Osteoblast (primary cell): ENCODE data around the gene RIN3. TPM values are rescaled to one million over a fixed set of nuclear protein-coding genes. Genes with fewer than 3 reads are reported as not detected.
A peak's percentile ranks its signal among the peaks of the same experiment; 100 is the strongest.

Experiments
- DNase-seq: peaks from one replicate; pipeline ENCODE4 v3.0.0; 2011; ENCODE audit warnings: low spot score, mixed read lengths; ENCODE audit not compliant: insufficient read length; ENCODE audit errors: missing footprints
- H2AFZ ChIP-seq: 2 replicates; pipeline ENCODE4 v1.6.0; 2011; ENCODE audit warnings: mild to moderate bottlenecking, low read length
- H3K27ac ChIP-seq: 2 replicates; pipeline ENCODE4 v1.5.1; 2011; ENCODE audit warnings: mild to moderate bottlenecking, low read depth, low read length, moderate library complexity
- H3K27me3 ChIP-seq: 2 replicates; pipeline ENCODE4 v1.6.0; 2012; ENCODE audit warnings: mild to moderate bottlenecking, control low read depth, inconsistent platforms, low read length, moderate library complexity; ENCODE audit not compliant: insufficient read depth
- H3K36me3 ChIP-seq: 2 replicates; pipeline ENCODE4 v1.5.1; 2011; ENCODE audit warnings: mild to moderate bottlenecking, low read length, control low read depth, moderate library complexity; ENCODE audit not compliant: insufficient read depth
- H3K4me1 ChIP-seq: 2 replicates; pipeline ENCODE4 v1.5.1; 2011; ENCODE audit warnings: mild to moderate bottlenecking, low read length, control low read depth, moderate library complexity; ENCODE audit not compliant: insufficient read depth
- H3K4me2 ChIP-seq: 2 replicates; pipeline ENCODE4 v1.6.0; 2011; ENCODE audit warnings: mild to moderate bottlenecking, low read length; ENCODE audit not compliant: insufficient read depth
- H3K4me3 ChIP-seq: fragments of 200-600 bp; sonication (generic); 3 replicates; pipeline ENCODE4 v1.5.1; 2012; ENCODE audit warnings: mild to moderate bottlenecking, low read length, inconsistent platforms; ENCODE audit not compliant: insufficient read depth
- H3K79me2 ChIP-seq: 2 replicates; pipeline ENCODE4 v1.6.0; 2012; ENCODE audit warnings: mild to moderate bottlenecking, low read length, control low read depth, inconsistent platforms; ENCODE audit not compliant: insufficient read depth
- H3K9me3 ChIP-seq: 2 replicates; pipeline ENCODE4 v1.5.1; 2011; ENCODE audit warnings: low read depth, low read length, control low read depth
- H4K20me1 ChIP-seq: 2 replicates; pipeline ENCODE4 v1.6.0; 2012; ENCODE audit warnings: mild to moderate bottlenecking, low read length, control low read depth; ENCODE audit not compliant: insufficient read depth
- CTCF ChIP-seq: IDR thresholded peaks from 2 replicates; pipeline ENCODE4 v1.5.1; 2011; ENCODE audit warnings: mild to moderate bottlenecking, low read depth, low read length, moderate library complexity; ENCODE audit errors: extremely low read depth
- total RNA-seq: library from RNA; depleted of rRNA; stranded (reverse); fragments of >200 nt; gene quantifications from 2 replicates; pipeline ENCODE4 v1.2.3, GENCODE V29; 2012

Gene RIN3
- total RNA-seq, 1 donor: 7.6 TPM

- H3K4me2 ChIP-seq: no peak overlapping the region
- H3K9me3 ChIP-seq: no peaks in the 10 kb centered on the region
- H3K4me1 ChIP-seq: peaks cover 40% of the 10 kb centered on the region
- no peak for DNase-seq
- H3K27ac ChIP-seq: no peak overlapping the region
- no peaks in the 10 kb centered on the region for H3K36me3 ChIP-seq
- no peak overlapping the region for H2AFZ ChIP-seq
- no peaks in the 10 kb centered on the region for H3K79me2 ChIP-seq
- H3K4me3 ChIP-seq: no peak overlapping the region
- no peaks in the 10 kb centered on the region for H3K27me3 ChIP-seq
- no peak for TF ChIP-seq CTCF
- H4K20me1 ChIP-seq: no peaks in the 10 kb centered on the region
Observed at GRCh38 chr14:92506231-92506630, 7.3 kb upstream of the RIN3 start.

- no peak for TF ChIP-seq CTCF
- no peaks in the 10 kb centered on the region for H3K79me2 ChIP-seq
Observed at GRCh38 chr14:92507174-92507768, 6.3 kb upstream of the RIN3 start.

GRCh38 chr14:92510972-92511371 is 2.6 kb upstream of the RIN3 start:
- H3K79me2 ChIP-seq: peaks cover 22% of the 10 kb centered on the region
- no peaks in the 10 kb centered on the region for H3K9me3 ChIP-seq
- no peaks in the 10 kb centered on the region for H3K36me3 ChIP-seq
- no peaks in the 10 kb centered on the region for H3K27me3 ChIP-seq
- H3K27ac ChIP-seq: peak overlapping the region; percentile 89
- H3K4me2 ChIP-seq: peak overlapping the region; percentile 63
- TF ChIP-seq CTCF: no peak
- peak overlapping the region; percentile 51 for H2AFZ ChIP-seq
- H4K20me1 ChIP-seq: peaks cover 12% of the 10 kb centered on the region
- H3K4me3 ChIP-seq: peak overlapping the region; percentile 24
- DNase-seq: peak; percentile 36
- peaks cover 25% of the 10 kb centered on the region for H3K4me1 ChIP-seq

More at GRCh38 chr14:92507174-92507768, 6.3 kb upstream of the RIN3 start:
- no peak overlapping the region for H3K4me2 ChIP-seq
- no peaks in the 10 kb centered on the region for H4K20me1 ChIP-seq
- peak; percentile 43 for DNase-seq
- no peaks in the 10 kb centered on the region for H3K9me3 ChIP-seq
- H3K4me1 ChIP-seq: peaks cover 38% of the 10 kb centered on the region
- no peaks in the 10 kb centered on the region for H3K36me3 ChIP-seq
- H3K4me3 ChIP-seq: no peak overlapping the region
- H2AFZ ChIP-seq: no peak overlapping the region
- no peaks in the 10 kb centered on the region for H3K27me3 ChIP-seq
- H3K27ac ChIP-seq: no peak overlapping the region

- Histone ChIP-seq H3K9me3 (no peaks in the 10 kb centered on the region), H3K4me2 (peak overlapping the region; percentile 63), H3K4me3 (peak overlapping the region; percentile 24), H3K79me2 (peaks cover 29% of the 10 kb centered on the region), H3K27me3 (no peaks in the 10 kb centered on the region), H3K36me3 (no peaks in the 10 kb centered on the region), H2AFZ (peak overlapping the region; percentile 51), H4K20me1 (peaks cover 17% of the 10 kb centered on the region), H3K27ac (peak overlapping the region; percentile 89), H3K4me1 (peaks cover 25% of the 10 kb centered on the region)
- TF ChIP-seq CTCF: no peak
- DNase-seq: peak; percentile 98
Observed at GRCh38 chr14:92511453-92512238, 1.9 kb upstream of the RIN3 start.
